HG03139 (cell line): ENCODE data around the gene SPRR1A.

Source experiments
- ATAC-seq: cut with Tn5 transposase; IDR thresholded peaks from one replicate; pipeline ENCODE4 v1.9.1; 2021; ENCODE audit not compliant: unreplicated experiment

The SPRR1A gene

DNA sequence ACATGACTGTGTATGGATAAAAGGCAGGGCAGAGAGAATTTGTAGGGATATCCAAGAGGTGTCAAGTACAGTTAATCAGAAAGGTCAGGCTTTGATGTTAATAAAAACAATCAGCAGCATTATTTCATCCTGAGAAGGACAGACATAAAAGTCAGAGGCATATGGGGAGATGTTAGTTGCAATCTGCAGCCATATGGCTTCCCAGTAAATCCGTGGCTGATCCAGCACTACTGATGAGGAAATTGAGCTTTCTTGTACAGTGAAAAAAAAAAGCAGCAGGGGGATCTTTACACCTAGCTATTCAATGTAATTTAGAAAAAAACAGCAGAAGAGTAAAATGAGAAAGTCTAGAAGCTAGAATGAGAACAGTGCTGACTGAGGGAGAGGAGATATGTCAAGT lies 44.9 kb downstream of the SPRR1A start:
- ATAC-seq, result no peak

DNA sequence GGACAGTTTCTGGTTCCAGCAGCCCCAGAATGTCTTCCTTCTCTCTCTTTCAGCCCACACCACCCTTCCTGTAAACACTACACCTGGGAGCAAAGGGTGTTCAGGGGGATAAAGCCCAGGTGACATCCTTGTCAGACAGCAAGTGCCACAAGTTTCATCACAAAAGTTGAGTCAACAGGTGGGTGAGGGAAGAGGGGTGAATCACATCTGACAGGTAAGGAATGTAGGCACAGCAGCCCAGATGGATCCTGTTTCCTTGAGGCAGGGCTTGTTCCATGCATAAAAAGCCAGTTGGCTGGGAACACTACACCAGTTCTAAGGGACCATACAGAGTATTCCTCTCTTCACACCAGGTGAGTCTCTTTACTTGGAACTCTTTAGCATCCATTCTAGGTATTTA lies 47.0 kb downstream of the SPRR1A start, which contains the start of gene SPRR1B:
SPRR1B (plus strand) TSS at position 309 of the 400 bp plus-strand sequence. CDS start 1,143 bp downstream, outside the sequence.
- ATAC-seq, result no peak

DNA sequence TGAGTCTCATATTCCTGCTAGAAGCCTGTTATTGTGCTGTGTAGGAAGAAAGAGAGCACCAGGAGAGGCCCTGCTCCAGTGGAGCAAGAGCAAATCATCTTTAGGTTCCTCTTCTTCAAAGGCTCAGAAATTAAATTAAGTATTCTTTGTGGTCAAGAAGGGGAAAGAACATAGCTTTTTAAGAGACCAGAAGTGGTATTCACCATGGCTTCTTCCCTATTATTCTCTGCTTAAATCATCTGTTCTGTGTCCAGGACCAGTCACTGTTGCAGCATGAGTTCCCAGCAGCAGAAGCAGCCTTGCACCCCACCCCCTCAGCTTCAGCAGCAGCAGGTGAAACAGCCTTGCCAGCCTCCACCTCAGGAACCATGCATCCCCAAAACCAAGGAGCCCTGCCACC lies 48.2 kb downstream of the SPRR1A start:
- no peak for ATAC-seq

DNA sequence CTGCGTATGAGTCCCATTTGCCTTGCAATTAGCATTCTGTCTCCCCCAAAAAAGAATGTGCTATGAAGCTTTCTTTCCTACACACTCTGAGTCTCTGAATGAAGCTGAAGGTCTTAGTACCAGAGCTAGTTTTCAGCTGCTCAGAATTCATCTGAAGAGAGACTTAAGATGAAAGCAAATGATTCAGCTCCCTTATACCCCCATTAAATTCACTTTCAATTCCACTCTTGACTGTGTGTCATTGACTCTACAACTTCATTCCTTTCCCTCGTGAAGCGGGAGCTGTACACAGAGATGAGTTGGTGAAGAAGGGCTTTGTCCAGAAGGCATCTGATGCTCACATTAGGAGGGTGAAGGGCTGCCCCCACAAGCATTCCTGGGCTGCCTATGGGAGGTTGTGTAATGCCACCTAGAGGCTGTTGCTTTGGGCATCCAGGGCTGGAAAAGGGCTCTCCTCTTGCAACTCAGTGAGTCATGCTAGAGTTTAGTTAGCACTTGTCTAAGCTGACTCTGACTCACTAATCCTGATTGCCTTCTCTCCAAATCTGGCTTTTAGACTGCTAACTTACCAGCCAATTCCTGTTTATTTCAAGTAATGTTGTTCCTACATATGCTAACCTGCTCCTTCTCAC lies 48.9 kb downstream of the SPRR1A start:
- no peak for ATAC-seq

DNA sequence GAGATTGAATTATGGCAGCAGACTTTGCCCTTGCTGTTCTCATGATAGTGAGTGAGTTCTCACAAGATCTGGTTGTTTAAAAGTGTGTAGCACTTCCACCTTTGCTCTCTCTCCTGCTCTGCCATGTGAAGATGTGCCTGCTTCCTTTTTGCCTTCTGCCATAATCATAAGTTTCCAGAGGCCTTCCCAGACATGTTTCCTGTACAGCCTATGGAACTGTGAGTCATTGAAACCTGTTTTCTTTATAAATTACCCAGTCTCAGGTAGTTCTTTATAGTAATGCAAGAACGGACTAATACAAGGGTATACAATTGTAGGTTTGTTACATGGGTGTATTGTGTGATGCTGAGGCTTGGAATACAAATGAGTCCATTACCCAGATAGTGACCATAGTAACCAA lies 51.3 kb downstream of the SPRR1A start:
- ATAC-seq, result no peak
